Heart left ventricle (tissue), 13 donors: ENCODE data around the gene HPS5.

Source experiments
- POLR2A ChIP-seq, 2 donors: fragments of 450-650 bp; IDR thresholded peaks; one replicate each; pipeline ENCODE4 v1.6.1; 2017; ENCODE audit warnings: antibody characterized with exemption in 2 of 2, mild to moderate bottlenecking in 2 of 2, moderate library complexity in 2 of 2
- TF ChIP-seq, protein P1 (sequence below), 12 donors: fragments of 200-600 bp; sonication (generic) in 4 of 12; IDR thresholded peaks; one replicate each; pipeline versions ENCODE4 v1.5.0 to v1.8.0; 2018 to 2022; ENCODE audit warnings: antibody characterized with exemption in 12 of 12, mild to moderate bottlenecking in 5 of 12
- donor health status: ischemic (EF 13 %, LVEDD 7.1; RV severe dilation, severe dysfunction).
- donor health status: DM: no; HTN: yes; CAD: no.
- donor health status: DM: no; HTN: no; CAD: no.
- donor health status: ischemic (EF 25% LVEDD 6.9; RV normal size, moderate dysfunction).
- donor health status: ischemic (EF 25% LVEDD 5.7; RV mildly dilated, moderate dysfunction).
- donor health status: ischemic (EF 35%, LVEDD 5.7; RV mildly dilated, moderate dysfunction).
- donor health status: nonischemic (EF 11% LVEDD 7.7; RV severe dilation, severe dysfunction).
- donor health status: DM: yes; HTN: yes; CAD: no.
- donor health status: PGD.
- donor health status: ischemic (EF 29% LVEDD 5.4; RV normal size, mild dysfunction).
- donor health status: nonischemic (EF 23%, LVEDD 6.1; RV moderate dilation, normal function).

DNA sequence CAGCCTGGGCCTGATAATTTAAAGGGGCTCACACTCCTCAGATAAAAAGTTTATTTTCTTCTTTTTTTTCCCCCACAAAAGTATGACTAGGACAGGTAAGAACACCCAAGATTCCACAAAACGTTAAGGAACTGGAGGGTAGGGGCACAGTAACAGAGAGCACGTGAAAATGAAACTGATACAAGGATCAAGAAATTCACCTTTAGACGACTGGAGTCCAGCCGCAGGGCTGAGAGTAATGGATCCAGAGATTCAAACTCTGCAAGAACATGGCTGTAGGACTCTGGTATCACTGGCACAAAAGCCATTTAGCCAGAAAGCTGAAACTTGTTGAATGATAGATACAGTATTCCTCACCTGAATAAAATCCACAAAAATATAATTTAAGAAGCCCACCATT, 4.4 kb downstream of the HPS5 start:
- TF ChIP-seq, protein P1, sequence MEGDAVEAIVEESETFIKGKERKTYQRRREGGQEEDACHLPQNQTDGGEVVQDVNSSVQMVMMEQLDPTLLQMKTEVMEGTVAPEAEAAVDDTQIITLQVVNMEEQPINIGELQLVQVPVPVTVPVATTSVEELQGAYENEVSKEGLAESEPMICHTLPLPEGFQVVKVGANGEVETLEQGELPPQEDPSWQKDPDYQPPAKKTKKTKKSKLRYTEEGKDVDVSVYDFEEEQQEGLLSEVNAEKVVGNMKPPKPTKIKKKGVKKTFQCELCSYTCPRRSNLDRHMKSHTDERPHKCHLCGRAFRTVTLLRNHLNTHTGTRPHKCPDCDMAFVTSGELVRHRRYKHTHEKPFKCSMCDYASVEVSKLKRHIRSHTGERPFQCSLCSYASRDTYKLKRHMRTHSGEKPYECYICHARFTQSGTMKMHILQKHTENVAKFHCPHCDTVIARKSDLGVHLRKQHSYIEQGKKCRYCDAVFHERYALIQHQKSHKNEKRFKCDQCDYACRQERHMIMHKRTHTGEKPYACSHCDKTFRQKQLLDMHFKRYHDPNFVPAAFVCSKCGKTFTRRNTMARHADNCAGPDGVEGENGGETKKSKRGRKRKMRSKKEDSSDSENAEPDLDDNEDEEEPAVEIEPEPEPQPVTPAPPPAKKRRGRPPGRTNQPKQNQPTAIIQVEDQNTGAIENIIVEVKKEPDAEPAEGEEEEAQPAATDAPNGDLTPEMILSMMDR (IDR thresholded peaks at IDR 0.05): no peak
- no peak for TF ChIP-seq POLR2A (IDR thresholded peaks at IDR 0.05)
